Erythroblast (primary cell): Measurements from ENCODE around the gene LEFTY2.
A peak's percentile ranks its signal among the peaks of the same experiment; 100 is the strongest.
"Not testable (repeated sequence)": the region's sequence is repeated elsewhere in the genome, so short reads cannot be mapped to it uniquely, and the experiment has no call there.

Source experiments
- DNase-seq, 2 experiments: peaks; one replicate each; lab custom pipeline; 2025; lab: John Stamatoyannopoulos, UW
- GATA1 ChIP-seq: IDR thresholded peaks from 2 replicates; pipeline ENCODE4 v1.6.1; 2011; ENCODE audit warnings: low read depth, mild to moderate bottlenecking, control low read depth, low read length, moderate library complexity
- POLR2A ChIP-seq: IDR thresholded peaks from 2 replicates; pipeline ENCODE4 v1.6.1; 2011; ENCODE audit warnings: mild to moderate bottlenecking, low read length

Gene LEFTY2

GRCh38 chr1:225943582-225943981 lies 2.6 kb upstream of the LEFTY2 start:
- TF ChIP-seq GATA1 (no peak), POLR2A (no peak)
- DNase-seq = peak in 1 of 2 experiments; percentile 20

- TF ChIP-seq GATA1 (no peak), POLR2A (no peak)
Observed at GRCh38 chr1:225942574-225942973, 1.6 kb upstream of the LEFTY2 start.

GRCh38 chr1:225941942-225942222 lies 862 bp upstream of the LEFTY2 start:
- no peak for DNase-seq
- no peak for TF ChIP-seq POLR2A
- no peak for TF ChIP-seq GATA1

More at GRCh38 chr1:225942574-225942973, 1.6 kb upstream of the LEFTY2 start:
- no peak for DNase-seq

- DNase-seq = no peak
Observed at GRCh38 chr1:225940385-225941151, 452 bp downstream of the LEFTY2 start.

GRCh38 chr1:225939939-225940310 lies 1.1 kb downstream of the LEFTY2 start:
- DNase-seq = not testable (repeated sequence)

More at GRCh38 chr1:225940385-225941151, 452 bp downstream of the LEFTY2 start:
- TF ChIP-seq GATA1 = no peak
- TF ChIP-seq POLR2A = no peak

GRCh38 chr1:225939097-225939938 lies 1.7 kb downstream of the LEFTY2 start:
- not testable (repeated sequence) for DNase-seq

- no peak for TF ChIP-seq GATA1
- no peak for TF ChIP-seq POLR2A
- no peak for DNase-seq
Observed at GRCh38 chr1:225937048-225937968, 3.7 kb downstream of the LEFTY2 start.

- DNase-seq = no peak
- TF ChIP-seq GATA1 (no peak), POLR2A (no peak)
Observed at GRCh38 chr1:225936523-225936922, 4.5 kb downstream of the LEFTY2 start.

GRCh38 chr1:225936086-225936485 lies 4.9 kb downstream of the LEFTY2 start:
- not testable (repeated sequence) for DNase-seq

- TF ChIP-seq POLR2A (no peak), GATA1 (no peak)
- DNase-seq = no peak
Observed at GRCh38 chr1:225934711-225935110, 6.3 kb downstream of the LEFTY2 start.

GRCh38 chr1:225933072-225933471 lies 7.9 kb downstream of the LEFTY2 start:
- DNase-seq = peak in 1 of 2 experiments; percentile 34
- TF ChIP-seq GATA1 (no peak), POLR2A (no peak)

- no peak for TF ChIP-seq POLR2A
- TF ChIP-seq GATA1 = no peak
Observed at GRCh38 chr1:225931270-225932136, 9.5 kb downstream of the LEFTY2 start.

GRCh38 chr1:225930566-225930965 lies 10.5 kb downstream of the LEFTY2 start:
- peak; percentile 33 to 52 for DNase-seq
- TF ChIP-seq POLR2A = no peak
- TF ChIP-seq GATA1 = no peak

More at GRCh38 chr1:225931270-225932136, 9.5 kb downstream of the LEFTY2 start:
- peak; percentile 75 to 85 for DNase-seq

GRCh38 chr1:225929462-225929861 lies 11.6 kb downstream of the LEFTY2 start:
- not testable (repeated sequence) for DNase-seq
